H9 (cell line): ENCODE results near the gene FRMD1. TPM values are rescaled to one million over a fixed set of nuclear protein-coding genes. Genes with fewer than 3 reads are reported as not detected.

Experiments
- DNase-seq: peaks from one replicate; pipeline ENCODE4 v3.0.0-alpha.2; 2017
- H2AFZ ChIP-seq: one replicate; pipeline ENCODE4 v1.6.1; 2013; ENCODE audit warnings: mild to moderate bottlenecking, low read length, control low read depth, moderate library complexity
- H2AK5ac ChIP-seq: 2 replicates; pipeline ENCODE4 v1.6.1; 2013; ENCODE audit warnings: low read length, control low read depth, mixed read lengths; ENCODE audit not compliant: insufficient read length
- H2BK120ac ChIP-seq: one replicate; pipeline ENCODE4 v1.6.1; 2013; ENCODE audit warnings: low read depth, mild to moderate bottlenecking, low read length, control low read depth, inconsistent platforms; ENCODE audit not compliant: poor library complexity, severe bottlenecking
- H2BK12ac ChIP-seq: 2 replicates; pipeline ENCODE4 v1.6.1; 2013; ENCODE audit warnings: low read length, control low read depth, mixed read lengths, low read depth; ENCODE audit not compliant: insufficient read length
- H2BK15ac ChIP-seq: 2 replicates; pipeline ENCODE4 v1.6.1; 2013; ENCODE audit warnings: low read depth, low read length, control low read depth
- H2BK20ac ChIP-seq: one replicate; pipeline ENCODE4 v1.6.1; 2013; ENCODE audit warnings: low read depth, mild to moderate bottlenecking, low read length, control low read depth, inconsistent platforms; ENCODE audit not compliant: poor library complexity, severe bottlenecking
- H2BK5ac ChIP-seq: 2 replicates; pipeline ENCODE4 v1.6.1; 2013; ENCODE audit warnings: low read length, control low read depth, mixed read lengths; ENCODE audit not compliant: insufficient read length
- H3K14ac ChIP-seq: 2 replicates; pipeline ENCODE4 v1.6.1; 2013; ENCODE audit warnings: low read length, control low read depth; ENCODE audit not compliant: insufficient read depth
- H3K18ac ChIP-seq: 2 replicates; pipeline ENCODE4 v1.6.1; 2013; ENCODE audit warnings: low read depth, mild to moderate bottlenecking, mixed read lengths, low read length, control low read depth; ENCODE audit not compliant: insufficient read length
- H3K23ac ChIP-seq: 2 replicates; pipeline ENCODE4 v1.6.1; 2013; ENCODE audit warnings: low read length, control low read depth, mixed read lengths, low read depth; ENCODE audit not compliant: insufficient read length
- H3K23me2 ChIP-seq: 2 replicates; pipeline ENCODE4 v1.6.1; 2013; ENCODE audit warnings: low read depth, mild to moderate bottlenecking, mixed read lengths, low read length, control low read depth; ENCODE audit not compliant: insufficient read length, poor library complexity, severe bottlenecking
- H3K27ac ChIP-seq: 2 replicates; pipeline ENCODE4 v1.5.1; 2013; ENCODE audit warnings: low read length, control low read depth, mixed read lengths, low read depth; ENCODE audit not compliant: insufficient read length
- H3K27me3 ChIP-seq: 2 replicates; pipeline ENCODE4 v1.6.1; 2013; ENCODE audit warnings: low read length, control low read depth, inconsistent platforms; ENCODE audit not compliant: insufficient read depth
- H3K4ac ChIP-seq: 2 replicates; pipeline ENCODE4 v1.6.1; 2013; ENCODE audit warnings: low read depth, mild to moderate bottlenecking, control low read depth, inconsistent platforms, low read length, moderate library complexity
- H3K4me1 ChIP-seq: 2 replicates; pipeline ENCODE4 v1.6.1; 2013; ENCODE audit warnings: low read length, control low read depth, inconsistent platforms; ENCODE audit not compliant: insufficient read depth
- H3K4me2 ChIP-seq: 2 replicates; pipeline ENCODE4 v1.6.1; 2013; ENCODE audit warnings: low read length, control low read depth, mixed read lengths; ENCODE audit not compliant: insufficient read length, insufficient read depth
- H3K56ac ChIP-seq: 2 replicates; pipeline ENCODE4 v1.6.1; 2013; ENCODE audit warnings: low read depth, mild to moderate bottlenecking, mixed read lengths, low read length, control low read depth; ENCODE audit not compliant: insufficient read length
- H3K79me1 ChIP-seq: 2 replicates; pipeline ENCODE4 v1.6.1; 2013; ENCODE audit warnings: low read depth, mild to moderate bottlenecking, moderate library complexity, low read length, control low read depth, inconsistent platforms; ENCODE audit not compliant: insufficient read depth, poor library complexity, severe bottlenecking
- H3K79me2 ChIP-seq: 2 replicates; pipeline ENCODE4 v1.6.1; 2013; ENCODE audit warnings: low read length, control low read depth, inconsistent platforms; ENCODE audit not compliant: insufficient read depth
- H3K9ac ChIP-seq: 2 replicates; pipeline ENCODE4 v1.6.1; 2013; ENCODE audit warnings: low read length, control low read depth, mixed read lengths; ENCODE audit not compliant: insufficient read length; ENCODE audit errors: extremely low read depth
- H3K9me3 ChIP-seq: one replicate; pipeline ENCODE4 v1.6.1; 2013; ENCODE audit warnings: low read depth, low read length, inconsistent platforms; ENCODE audit not compliant: control insufficient read depth
- H3T11ph ChIP-seq: one replicate; pipeline ENCODE4 v1.6.1; 2013; ENCODE audit warnings: mild to moderate bottlenecking, low read length, control low read depth, inconsistent platforms
- H4K20me1 ChIP-seq: one replicate; pipeline ENCODE4 v1.6.1; 2013; ENCODE audit not compliant: control insufficient read depth, insufficient read length, insufficient read depth
- H4K5ac ChIP-seq: 2 replicates; pipeline ENCODE4 v1.6.1; 2013; ENCODE audit warnings: low read depth, mild to moderate bottlenecking, mixed read lengths, low read length, control low read depth; ENCODE audit not compliant: insufficient read length
- H4K8ac ChIP-seq: replicated peaks from 2 replicates; pipeline ENCODE4 v1.6.1; 2013; ENCODE audit warnings: low read length, control low read depth, mixed read lengths, low read depth; ENCODE audit not compliant: insufficient read length
- H4K91ac ChIP-seq: 2 replicates; pipeline ENCODE4 v1.6.1; 2013; ENCODE audit warnings: low read depth, mild to moderate bottlenecking, moderate library complexity, mixed read lengths, low read length, control low read depth; ENCODE audit not compliant: insufficient read length
- H3K27ac Mint-ChIP-seq, 3 experiments: 2 replicates in 2 of 3; 3 replicates in 1 of 3; pipeline ENCODE4 v1.8.0; 2020 to 2021; ENCODE audit warnings: mixed read lengths in 3 of 3, mild to moderate bottlenecking in 1 of 3, moderate library complexity in 1 of 3
- H3K27me3 Mint-ChIP-seq: 2 replicates; pipeline ENCODE4 v1.8.0; 2021; ENCODE audit warnings: low read depth, mild to moderate bottlenecking, moderate library complexity, mixed read lengths
- H3K36me3 Mint-ChIP-seq, 3 experiments: 2 replicates in 2 of 3; 3 replicates in 1 of 3; pipeline ENCODE4 v1.8.0; 2020 to 2021; ENCODE audit warnings: low read depth in 3 of 3, mixed read lengths in 3 of 3; ENCODE audit not compliant: insufficient read depth in 1 of 3
- H3K4me1 Mint-ChIP-seq, 2 experiments: 2 replicates each; pipeline ENCODE4 v1.8.0; 2020; ENCODE audit warnings: mixed read lengths in 2 of 2
- H3K4me3 Mint-ChIP-seq, 2 experiments: 2 replicates in 1 of 2; 3 replicates in 1 of 2; pipeline ENCODE4 v1.8.0; 2020 to 2021; ENCODE audit warnings: mild to moderate bottlenecking in 2 of 2, mixed read lengths in 2 of 2, moderate library complexity in 1 of 2
- H3K9me3 Mint-ChIP-seq, 2 experiments: 2 replicates in 1 of 2; 3 replicates in 1 of 2; pipeline ENCODE4 v1.8.0; 2020; ENCODE audit warnings: mild to moderate bottlenecking in 2 of 2, mixed read lengths in 2 of 2, moderate library complexity in 1 of 2
- CTCF ChIP-seq: fragments of 200-600 bp; sonication (generic); conservative IDR thresholded peaks from 3 replicates; pipeline ENCODE4 v1.8.0; 2021; ENCODE audit warnings: antibody characterized with exemption, mild to moderate bottlenecking
- WGBS: extraction: QIAGEN DNeasy Blood & Tissue Kit; methylation state at CpG from one replicate; pipeline ENCODE4 v1.1.7; 2013; ENCODE audit warnings: missing lambda C conversion rate, low lambda C conversion rate, mixed read lengths; ENCODE audit not compliant: insufficient read length; ENCODE audit errors: extremely low coverage; 5-methylcytosine and 5-hydroxymethylcytosine counted together
- total RNA-seq: library from RNA; stranded (reverse); gene quantifications from 2 replicates; pipeline ENCODE4 v1.2.1, GENCODE V29; 2021

FRMD1 gene
- total RNA-seq, 1 experiment from 2014 or later, result not detected

- no peak overlapping the region for H3K56ac ChIP-seq
- H2BK20ac ChIP-seq, result no peak overlapping the region
- peaks cover 1 to 10% (median 7%) of the 10 kb centered on the region in 3 experiments; a peak in 4 of 7 replicates for H3K36me3 Mint-ChIP-seq
- H3K9me3 ChIP-seq, result no peaks in the 10 kb centered on the region
- H3K18ac ChIP-seq, result no peak overlapping the region
- no peak overlapping the region for H3K27ac ChIP-seq
- H4K20me1 ChIP-seq, result no peaks in the 10 kb centered on the region
- no peak overlapping the region for H3K14ac ChIP-seq
- no peak overlapping the region for H2BK15ac ChIP-seq
- no peak for DNase-seq
- H3K4me1 ChIP-seq, result no peaks in the 10 kb centered on the region; the same call in 1 of the 2 replicates
- H2BK12ac ChIP-seq, result no peak overlapping the region
- no peak overlapping the region for H4K91ac ChIP-seq
- H3K4me2 ChIP-seq, result no peak overlapping the region
- H3K79me2 ChIP-seq, result no peaks in the 10 kb centered on the region
- H3K23ac ChIP-seq, result no peak overlapping the region
- no peak overlapping the region for H3K4ac ChIP-seq
- H3K27me3 Mint-ChIP-seq, result no peaks in the 10 kb centered on the region; the same call in 1 of the 2 replicates
- no peaks in the 10 kb centered on the region for H3K23me2 ChIP-seq
- no peak for TF ChIP-seq CTCF
- no peak overlapping the region for H2BK120ac ChIP-seq
- H2AK5ac ChIP-seq, result no peak overlapping the region
- H3K27ac Mint-ChIP-seq, result no peak overlapping the region; a peak in 1 of 7 replicates
- H3K27me3 ChIP-seq, result no peaks in the 10 kb centered on the region
- H3K9ac ChIP-seq, result no peak overlapping the region
- H2AFZ ChIP-seq, result no peak overlapping the region
- H3K9me3 Mint-ChIP-seq, result peaks cover 9 to 10% of the 10 kb centered on the region in 2 experiments
- no peak overlapping the region for H2BK5ac ChIP-seq
- no peak overlapping the region for H3K4me3 Mint-ChIP-seq
- no peak overlapping the region for H3T11ph ChIP-seq
- no peaks in the 10 kb centered on the region for H3K79me1 ChIP-seq
- WGBS, result no CpG with 5 or more reads among the region's 11 CpGs
- no peak overlapping the region for H4K8ac ChIP-seq
- peaks cover 0 to 5% of the 10 kb centered on the region in 2 experiments; a peak in 2 of 4 replicates for H3K4me1 Mint-ChIP-seq
- H4K5ac ChIP-seq, result no peak overlapping the region
Observed at GRCh38 chr6:168004945-168005344, 74.1 kb downstream of the FRMD1 start.
